H1 (cell line): ENCODE results near the gene AFF4. TPM values are rescaled to one million over a fixed set of nuclear protein-coding genes. Genes with fewer than 3 reads are reported as not detected.

Experiments used
- CTCF ChIA-PET: fragments of 300-600 bp; sonication (Branson Sonifier 250); formaldehyde crosslinking; loops from one replicate; lab custom pipeline; 2021; ENCODE audit not compliant: partially characterized antibody; lab: Charles Lee
- POLR2A ChIA-PET: fragments of 300-600 bp; sonication (Branson Sonifier 250); formaldehyde crosslinking; loops from one replicate; lab custom pipeline; 2021; ENCODE audit warnings: inconsistent platforms; ENCODE audit not compliant: partially characterized antibody; lab: Charles Lee
- DNase-seq, 2 experiments: peaks; one replicate each; pipeline versions ENCODE4 v3.0.0 to v3.0.0-alpha.2; 2010 to 2022; ENCODE audit warnings: low spot score in 2 of 2, low read depth in 1 of 2, mixed read lengths in 1 of 2
- FAIRE-seq: peaks from 2 replicates; lab custom pipeline; 2011; peaks lifted over from hg19 to GRCh38; lab: Jason Lieb, UNC
- H2AFZ ChIP-seq: 2 replicates; pipeline ENCODE4 v1.8.1; 2012; ENCODE audit warnings: low read length, inconsistent platforms
- H2AK5ac ChIP-seq: 2 replicates; pipeline ENCODE4 v1.6.1; 2013; ENCODE audit warnings: low read depth, low read length
- H2BK120ac ChIP-seq: replicated peaks from 2 replicates; pipeline ENCODE3; 2013; ENCODE audit warnings: low read depth, low read length, inconsistent platforms
- H2BK12ac ChIP-seq: 2 replicates; pipeline ENCODE4 v1.6.1; 2013; ENCODE audit warnings: low read depth, low read length
- H2BK15ac ChIP-seq: 2 replicates; pipeline ENCODE4 v1.6.1; 2013; ENCODE audit warnings: low read length
- H2BK20ac ChIP-seq: 2 replicates; pipeline ENCODE4 v1.6.1; 2013; ENCODE audit warnings: low read length
- H2BK5ac ChIP-seq: 2 replicates; pipeline ENCODE4 v1.6.1; 2013; ENCODE audit warnings: low read depth, low read length
- H3K14ac ChIP-seq: 2 replicates; pipeline ENCODE4 v1.6.1; 2013; ENCODE audit warnings: inconsistent platforms; ENCODE audit not compliant: insufficient read length
- H3K18ac ChIP-seq: 2 replicates; pipeline ENCODE4 v1.6.1; 2013; ENCODE audit warnings: low read length; ENCODE audit errors: extremely low read depth
- H3K23ac ChIP-seq: 2 replicates; pipeline ENCODE4 v1.6.1; 2013; ENCODE audit warnings: inconsistent platforms; ENCODE audit not compliant: insufficient read length
- H3K23me2 ChIP-seq: 2 replicates; pipeline ENCODE4 v1.6.1; 2013; ENCODE audit warnings: low read depth, low read length
- H3K27ac ChIP-seq: 2 replicates; pipeline ENCODE4 v1.6.1; 2011; ENCODE audit warnings: low read depth, low read length, inconsistent platforms
- H3K27me3 ChIP-seq, 4 experiments: replicated peaks in 1 of 4; 1 replicate in 1 of 4; 2 replicates in 3 of 4; pipeline versions ENCODE4 v1.6.1 to v1.8.1; 2011 to 2013; ENCODE audit warnings: low read length in 3 of 4, mild to moderate bottlenecking in 3 of 4, inconsistent platforms in 2 of 4, mixed read lengths in 2 of 4, moderate library complexity in 1 of 4; ENCODE audit not compliant: control insufficient read depth in 3 of 4, insufficient read depth in 3 of 4; ENCODE audit errors: extremely low read depth in 1 of 4
- H3K36me3 ChIP-seq, 4 experiments: 2 replicates each; pipeline versions ENCODE4 v1.6.1 to v1.8.1; 2011 to 2013; ENCODE audit warnings: mild to moderate bottlenecking in 4 of 4, low read length in 3 of 4, moderate library complexity in 2 of 4, control low read depth in 1 of 4, inconsistent platforms in 1 of 4; ENCODE audit not compliant: insufficient read depth in 4 of 4, control insufficient read depth in 2 of 4
- H3K4ac ChIP-seq: replicated peaks from 2 replicates; pipeline ENCODE3; 2013; ENCODE audit warnings: low read length, low read depth, mixed read lengths, inconsistent platforms; ENCODE audit not compliant: insufficient read length
- H3K4me1 ChIP-seq, 4 experiments: replicated peaks in 1 of 4; 1 replicate in 1 of 4; 2 replicates in 3 of 4; pipeline versions ENCODE4 v1.6.1 to v1.8.1; 2011 to 2013; ENCODE audit warnings: low read length in 3 of 4, inconsistent platforms in 2 of 4, mixed read lengths in 1 of 4; ENCODE audit not compliant: insufficient read depth in 4 of 4, control insufficient read depth in 3 of 4
- H3K4me2 ChIP-seq, 2 experiments: 2 replicates each; pipeline versions ENCODE4 v1.6.1 to v1.8.1; 2011 to 2013; ENCODE audit warnings: low read depth in 2 of 2, low read length in 2 of 2, control low read depth in 1 of 2, inconsistent platforms in 1 of 2, mild to moderate bottlenecking in 1 of 2; ENCODE audit not compliant: insufficient read depth in 1 of 2
- H3K4me3 ChIP-seq, 4 experiments: fragments of 200-600, 300-600 bp in 1 of 4; sonication (generic), shearing (Covaris generic), sonication (Bioruptor Twin) in 1 of 4; 2 replicates each; pipeline versions ENCODE4 v1.5.1 to v1.8.1; 2011 to 2016; ENCODE audit warnings: low read length in 4 of 4, low read depth in 3 of 4, control low read depth in 2 of 4, inconsistent platforms in 2 of 4, mild to moderate bottlenecking in 2 of 4, mixed read lengths in 1 of 4, moderate library complexity in 1 of 4; ENCODE audit not compliant: insufficient read depth in 2 of 4; ENCODE audit errors: extremely low read depth in 1 of 4
- H3K56ac ChIP-seq: replicated peaks from 2 replicates; pipeline ENCODE3; 2013; ENCODE audit warnings: low read depth, mild to moderate bottlenecking, mixed read lengths, low read length, inconsistent platforms; ENCODE audit not compliant: insufficient read length
- H3K79me1 ChIP-seq: 2 replicates; pipeline ENCODE4 v1.6.1; 2013; ENCODE audit warnings: low read depth, low read length, control low read depth
- H3K79me2 ChIP-seq, 2 experiments: 2 replicates each; pipeline versions ENCODE4 v1.6.1 to v1.8.1; 2012 to 2013; ENCODE audit warnings: low read length in 2 of 2, mild to moderate bottlenecking in 2 of 2, inconsistent platforms in 1 of 2; ENCODE audit not compliant: insufficient read depth in 2 of 2, control insufficient read depth in 1 of 2
- H3K9ac ChIP-seq, 4 experiments: replicated peaks in 1 of 4; 1 replicate in 1 of 4; 2 replicates in 3 of 4; pipeline versions ENCODE4 v1.6.1 to v1.8.1; 2011 to 2013; ENCODE audit warnings: low read depth in 3 of 4, low read length in 3 of 4, control low read depth in 2 of 4, mild to moderate bottlenecking in 2 of 4, moderate library complexity in 2 of 4, inconsistent platforms in 1 of 4; ENCODE audit errors: extremely low read depth in 1 of 4
- H3K9me3 ChIP-seq, 2 experiments: 2 replicates each; pipeline versions ENCODE4 v1.6.1 to v1.8.1; 2012 to 2013; ENCODE audit warnings: mild to moderate bottlenecking in 2 of 2, moderate library complexity in 2 of 2, control low read depth in 1 of 2, inconsistent platforms in 1 of 2, low read depth in 1 of 2, low read length in 1 of 2, mixed read lengths in 1 of 2; ENCODE audit not compliant: insufficient read depth in 2 of 2
- H4K20me1 ChIP-seq, 2 experiments: replicated peaks in 1 of 2; 2 replicates each; pipeline versions ENCODE3 to v1.8.1; 2011 to 2013; ENCODE audit warnings: inconsistent platforms in 2 of 2, low read length in 2 of 2, mild to moderate bottlenecking in 1 of 2; ENCODE audit not compliant: insufficient read depth in 2 of 2, control insufficient read depth in 1 of 2
- H4K5ac ChIP-seq: 2 replicates; pipeline ENCODE4 v1.6.1; 2013; ENCODE audit warnings: low read length, low read depth, mixed read lengths, inconsistent platforms; ENCODE audit not compliant: insufficient read length
- H4K8ac ChIP-seq: 2 replicates; pipeline ENCODE4 v1.8.0; 2013; ENCODE audit warnings: mild to moderate bottlenecking, moderate library complexity, low read length, inconsistent platforms; ENCODE audit not compliant: insufficient read depth; ENCODE audit errors: extremely low read depth
- H4K91ac ChIP-seq: replicated peaks from 2 replicates; pipeline ENCODE3; 2013; ENCODE audit warnings: low read length, mixed read lengths, inconsistent platforms; ENCODE audit not compliant: insufficient read length
- CREB1 ChIP-seq: IDR thresholded peaks from 2 replicates; pipeline ENCODE4 v1.6.1; 2012; ENCODE audit warnings: inconsistent platforms
- KDM1A ChIP-seq: fragments of 200-600, 300-600 bp; sonication (generic); IDR thresholded peaks from 2 replicates; pipeline ENCODE4 v1.7.1; 2016; ENCODE audit warnings: mild to moderate bottlenecking, low read length, borderline replicate concordance
- ZNF274 ChIP-seq: IDR thresholded peaks from 2 replicates; pipeline ENCODE4 v1.7.0; 2012; ENCODE audit warnings: low read length, borderline replicate concordance; ENCODE audit errors: extremely low read depth
- WGBS, 2 experiments: shearing (Covaris generic) in 1 of 2; methylation state at CpG; one replicate each; pipeline versions ENCODE4 v1.1.6 to v1.1.7; 2013 to 2015; ENCODE audit warnings: low lambda C conversion rate in 2 of 2, mixed read lengths in 2 of 2, inconsistent platforms in 1 of 2, low coverage in 1 of 2, missing lambda C conversion rate in 1 of 2; ENCODE audit not compliant: insufficient replicate concordance in 2 of 2, insufficient coverage in 1 of 2, insufficient read length in 1 of 2; ENCODE audit errors: extremely low coverage in 1 of 2, missing lambda C conversion rate in 1 of 2; 5-methylcytosine and 5-hydroxymethylcytosine counted together
- polyA plus RNA-seq, 7 experiments: library from polyadenylated mRNA; depleted of rRNA in 3 of 7; stranded (reverse) in 5 of 7; unstranded in 2 of 7; fragments of >200 nt in 5 of 7; fragments of 200-250 nt in 2 of 7; gene quantifications; 1 replicate in 5 of 7; 2 replicates in 1 of 7; 4 replicates in 1 of 7; pipeline versions ENCODE4 v1.2.1 to v1.2.3, GENCODE V29; 2011 to 2013; ENCODE audit warnings: missing spikeins in 2 of 7, mixed read lengths in 2 of 7
- total RNA-seq: library from RNA; stranded (reverse); fragmentation: NEBNext Ultra II Directional; extraction: Animal tissue kit (Norgen Biotek cat#: 25700); gene quantifications from 2 replicates; pipeline ENCODE4 v1.2.1, GENCODE V29; 2021

Gene AFF4
- total and polyA plus RNA-seq, 2 of the 8 experiments (the other 6 are each of a cell fraction or from before 2014, with no cell fraction given) = 12.0 to 61.4 TPM

- Histone ChIP-seq H4K5ac (no peak overlapping the region), H3K4me2 (no peak overlapping the region)
- FAIRE-seq = no peak
- TF ChIP-seq KDM1A (no peak), CREB1 (no peak), ZNF274 (no peak)
- TF ChIP-seq, all 59 proteins: peak for 0
- H3K56ac ChIP-seq = no peak overlapping the region
- H3K23me2 ChIP-seq = no peaks in the 10 kb centered on the region; the same call in 1 of the 2 replicates
- no peak overlapping the region for H2AFZ ChIP-seq
- 100% methylated on average over 2 of the region's 4 CpGs; no CpG with 5 or more reads in 1 of the 2 experiments for WGBS, 2 experiments
- no peaks in the 10 kb centered on the region for H3K27me3 ChIP-seq
- H3K4me3 ChIP-seq = no peak overlapping the region
- DNase-seq = no peak
- no peak overlapping the region for H2BK20ac ChIP-seq
- peaks cover 7 to 57% (median 24%) of the 10 kb centered on the region in 4 experiments; a peak in 7 of 8 replicates for H3K36me3 ChIP-seq
- H3K23ac ChIP-seq = no peak overlapping the region
- ChIA-PET POLR2A (interaction anchor here (0.7 to 0.9 kb wide), 2 partner anchors 8 to 32 kb away, joined by 3 read pairs; no protein-coding TSS in a partner anchor), CTCF (interaction anchor here (0.5 to 1.2 kb wide), 2 partner anchors 21 to 585 kb away, joined by 3 read pairs; no protein-coding TSS in a partner anchor)
- no peak overlapping the region for H3K4ac ChIP-seq
- H3K27ac ChIP-seq = no peak overlapping the region
- no peaks in the 10 kb centered on the region for H3K4me1 ChIP-seq
- H2BK12ac ChIP-seq = no peak overlapping the region
- no peak overlapping the region for H4K8ac ChIP-seq
- no peaks in the 10 kb centered on the region for H3K9me3 ChIP-seq
- no peak overlapping the region for H2BK120ac ChIP-seq
- H4K20me1 ChIP-seq = peaks cover 0 to 2% of the 10 kb centered on the region in 2 experiments
- H3K14ac ChIP-seq = no peak overlapping the region
- H3K79me1 ChIP-seq = no peaks in the 10 kb centered on the region; the same call in 1 of the 2 replicates
- H4K91ac ChIP-seq = no peak overlapping the region
- no peaks in the 10 kb centered on the region; a peak in 1 of 4 replicates for H3K79me2 ChIP-seq
- no peak overlapping the region for H2BK5ac ChIP-seq
- H3K9ac ChIP-seq = no peak overlapping the region
- no peak overlapping the region for H2BK15ac ChIP-seq
- no peak overlapping the region for H2AK5ac ChIP-seq
- H3K18ac ChIP-seq = no peak overlapping the region
Measured at GRCh38 chr5:132926437-132926836, 37.0 kb downstream of the AFF4 start.
